Psoas muscle (tissue), 8 donors: ENCODE results near the gene CLPTM1L. TPM values are rescaled to one million over a fixed set of nuclear protein-coding genes. Genes with fewer than 3 reads are reported as not detected.

ENCODE experiments used
- ATAC-seq, 4 donors: fragments of 200-7000 bp; cut with Tn5 transposase; one replicate each; pipeline ENCODE4 v1.9.1; 2020; ENCODE audit warnings: moderate library complexity in 3 of 4, mild to moderate bottlenecking in 2 of 4
- DNase-seq, 2 donors: peaks; one replicate each; pipeline ENCODE4 v3.0.0-alpha.2; 2020
- H3K27ac ChIP-seq: fragments of 200-600 bp; one replicate; pipeline ENCODE4 v1.8.0; 2022
- H3K27me3 ChIP-seq, 3 donors: fragments of 200-600 bp in 1 of 3; one replicate each; pipeline versions ENCODE4 v1.6.1 to v1.8.0; 2013 to 2022; ENCODE audit warnings: low read length in 2 of 3, mild to moderate bottlenecking in 2 of 3, moderate library complexity in 1 of 3; ENCODE audit not compliant: insufficient read depth in 3 of 3
- H3K36me3 ChIP-seq, 2 donors: fragments of 200-600 bp in 1 of 2; one replicate each; pipeline versions ENCODE4 v1.6.1 to v1.8.0; 2013 to 2022; ENCODE audit warnings: low read depth in 1 of 2, mild to moderate bottlenecking in 1 of 2, moderate library complexity in 1 of 2; ENCODE audit not compliant: insufficient read depth in 1 of 2
- H3K4me1 ChIP-seq: fragments of 200-600 bp; one replicate; pipeline ENCODE4 v1.8.0; 2022
- H3K4me3 ChIP-seq: fragments of 200-600 bp; one replicate; pipeline ENCODE4 v1.8.0; 2022; ENCODE audit warnings: mild to moderate bottlenecking
- H3K9me3 ChIP-seq: fragments of 200-600 bp; one replicate; pipeline ENCODE4 v1.8.0; 2022
- CTCF ChIP-seq: fragments of 200-600 bp; IDR thresholded peaks from one replicate; pipeline ENCODE4 v1.8.0; 2022; ENCODE audit warnings: antibody characterized with exemption
- WGBS, 3 donors: extraction: QIAGEN DNeasy Blood & Tissue Kit; methylation state at CpG; one replicate each; pipeline versions ENCODE4 v1.1.6 to v1.1.7; 2013; 5-methylcytosine and 5-hydroxymethylcytosine counted together
- intact Hi-C, 2 donors: fragments of 100-400 bp; cut with DNase I; formaldehyde crosslinking; loops; one replicate each; pipeline versions ENCODE4 v1.11.0 to v1.14.2; 2022
- polyA plus RNA-seq, 3 donors: library from polyadenylated mRNA; stranded (reverse); fragments of 200-250 nt; gene quantifications; one replicate each; pipeline ENCODE4 v1.2.3, GENCODE V29; 2013
- total RNA-seq, 4 donors: library from RNA; stranded (reverse); fragmentation: NEBNext Ultra II Directional in 2 of 4; extraction: Animal tissue kit (Norgen Biotek cat#: 25700) in 2 of 4; gene quantifications; one replicate each; pipeline versions ENCODE4 v1.2.1 to v1.2.4, GENCODE V29; 2021 to 2023
- donor health status: healthy with polysubstance abuse.
- donor health status: DM: no; HTN: no; CAD: no; lungs with moderate emphysema.
- donor health status: Bipolar disorder and iron deficiency.
- donor health status: healthy.
- donor health status: DM: yes; HTN: yes; CAD: no.
- donor health status: DM: no; HTN: no; CAD: no.
- donor health status: DM: no; HTN: no; CAD: no.
- donor health status: DM: yes; HTN: yes; CAD: no.

The CLPTM1L gene
- total and polyA plus RNA-seq, 7 donors, result 24.2 to 92.4 (median 34.8) TPM

GRCh38 chr5:1354576-1354975, 9.7 kb upstream of the CLPTM1L start:
- Histone ChIP-seq H3K27ac (no peak overlapping the region), H3K4me3 (no peak overlapping the region), H3K27me3 (peaks cover 0 to 13% (median 0%) of the 10 kb centered on the region in 3 donors), H3K4me1 (no peaks in the 10 kb centered on the region), H3K36me3 (no peaks in the 10 kb centered on the region), H3K9me3 (no peaks in the 10 kb centered on the region)
- ATAC-seq (no peak), DNase-seq (no peak)
- intact Hi-C loops, result no loop called here
- 51 to 62% (median 57%) methylated on average over 4 of the region's 4 CpGs for WGBS, 3 donors
- TF ChIP-seq CTCF, result no peak

- peaks cover 0 to 2% (median 0%) of the 10 kb centered on the region in 3 donors for H3K27me3 ChIP-seq
- H3K9me3 ChIP-seq, result no peaks in the 10 kb centered on the region
- TF ChIP-seq CTCF, result no peak
- ATAC-seq (no peak), DNase-seq (no peak)
- H3K4me3 ChIP-seq, result no peak overlapping the region
- no peaks in the 10 kb centered on the region for H3K36me3 ChIP-seq
- intact Hi-C loops, result no loop called here
- H3K4me1 ChIP-seq, result no peaks in the 10 kb centered on the region
- H3K27ac ChIP-seq, result no peak overlapping the region
- WGBS, 3 donors, result 68 to 78% (median 75%) methylated on average over 10 of the region's 10 CpGs
Measured at GRCh38 chr5:1352231-1353219, 7.6 kb upstream of the CLPTM1L start.

- H3K27ac ChIP-seq, result no peak overlapping the region
- DNase-seq (no peak), ATAC-seq (no peak)
- H3K9me3 ChIP-seq, result no peaks in the 10 kb centered on the region
- H3K27me3 ChIP-seq, result peaks cover 0 to 2% (median 0%) of the 10 kb centered on the region in 3 donors
- TF ChIP-seq CTCF, result no peak
- H3K4me3 ChIP-seq, result no peak overlapping the region
- 25 to 32% (median 30%) methylated on average over 4 of the region's 4 CpGs for WGBS, 3 donors
- peaks cover 3% of the 10 kb centered on the region for H3K4me1 ChIP-seq
- H3K36me3 ChIP-seq, result no peaks in the 10 kb centered on the region
- intact Hi-C loops, result no loop called here
Measured at GRCh38 chr5:1351156-1351555, 6.3 kb upstream of the CLPTM1L start.

- Histone ChIP-seq H3K9me3 (no peaks in the 10 kb centered on the region), H3K27me3 (no peaks in the 10 kb centered on the region), H3K4me1 (peaks cover 10% of the 10 kb centered on the region), H3K27ac (no peak overlapping the region), H3K36me3 (no peaks in the 10 kb centered on the region), H3K4me3 (no peak overlapping the region)
- TF ChIP-seq CTCF, result no peak
- 36 to 47% (median 44%) methylated on average over 12 of the region's 12 CpGs for WGBS, 3 donors
- intact Hi-C loops, result loop anchor here (10.0 kb wide), 3 partner anchors 176 to 456 kb away; partner anchors contain the start of genes LPCAT1 (in 1 of the 2) and NDUFS6 (in 1 of the 2)
- ATAC-seq (no peak), DNase-seq (no peak)
Measured at GRCh38 chr5:1349246-1349645, 4.3 kb upstream of the CLPTM1L start.
